Fibroblast of lung (primary cell): Measurements from ENCODE around the gene CNKSR3. TPM values are rescaled to one million over a fixed set of nuclear protein-coding genes. Genes with fewer than 3 reads are reported as not detected.

ENCODE experiments used
- DNase-seq, 2 donors: peaks; one replicate each; pipeline versions ENCODE4 v3.0.0 to v3.0.0-alpha.2; 2010; ENCODE audit warnings: low read depth in 2 of 2
- H2AFZ ChIP-seq: 2 replicates; pipeline ENCODE4 v1.5.1; 2012; ENCODE audit warnings: low read length, control low read depth, inconsistent platforms
- H3K27ac ChIP-seq: 2 replicates; pipeline ENCODE4 v1.5.1; 2011; ENCODE audit warnings: low read length, control low read depth; ENCODE audit not compliant: insufficient read depth
- H3K27me3 ChIP-seq: 2 replicates; pipeline ENCODE4 v1.5.1; 2011; ENCODE audit warnings: mild to moderate bottlenecking, low read length; ENCODE audit not compliant: control insufficient read depth, insufficient read depth
- H3K36me3 ChIP-seq: 2 replicates; pipeline ENCODE4 v1.5.1; 2011; ENCODE audit warnings: low read length; ENCODE audit not compliant: control insufficient read depth, insufficient read depth
- H3K4me1 ChIP-seq: 2 replicates; pipeline ENCODE4 v1.5.1; 2011; ENCODE audit warnings: low read length; ENCODE audit not compliant: control insufficient read depth, insufficient read depth; ENCODE audit errors: extremely low read depth
- H3K4me2 ChIP-seq: 2 replicates; pipeline ENCODE4 v1.5.1; 2011; ENCODE audit warnings: low read length, control low read depth; ENCODE audit not compliant: insufficient read depth; ENCODE audit errors: extremely low read depth
- H3K4me3 ChIP-seq, 4 experiments: fragments of 200-600 bp in 1 of 4; sonication (generic) in 1 of 4; replicated peaks in 1 of 4; 2 replicates each; pipeline ENCODE4 v1.5.1; 2011 to 2016; ENCODE audit warnings: low read length in 4 of 4, low read depth in 3 of 4, mild to moderate bottlenecking in 3 of 4, control low read depth in 2 of 4, inconsistent platforms in 1 of 4, mixed read lengths in 1 of 4; ENCODE audit not compliant: insufficient read depth in 1 of 4; ENCODE audit errors: control extremely low read depth in 1 of 4
- H3K79me2 ChIP-seq: 2 replicates; pipeline ENCODE4 v1.5.1; 2012; ENCODE audit warnings: mild to moderate bottlenecking, low read length, inconsistent platforms; ENCODE audit not compliant: control insufficient read depth, insufficient read depth
- H3K9ac ChIP-seq: 2 replicates; pipeline ENCODE4 v1.5.1; 2011; ENCODE audit warnings: mild to moderate bottlenecking, low read length, control low read depth; ENCODE audit not compliant: insufficient read depth
- H3K9me3 ChIP-seq: 2 replicates; pipeline ENCODE4 v1.5.1; 2012; ENCODE audit warnings: low read depth, low read length; ENCODE audit not compliant: control insufficient read depth, insufficient read depth
- H4K20me1 ChIP-seq: 2 replicates; pipeline ENCODE4 v1.5.1; 2011; ENCODE audit warnings: low read length; ENCODE audit not compliant: control insufficient read depth, insufficient read depth; ENCODE audit errors: extremely low read depth
- EZH2 ChIP-seq: IDR thresholded peaks from 2 replicates; pipeline ENCODE4 v1.5.1; 2012; ENCODE audit warnings: low read length, control low read depth, mild to moderate bottlenecking; ENCODE audit errors: missing control alignments
- polyA plus RNA-seq, 2 donors: library from polyadenylated mRNA; depleted of rRNA in 1 of 2; stranded (reverse) in 1 of 2; unstranded in 1 of 2; fragments of >200 nt; gene quantifications; 2 replicates each; pipeline ENCODE4 v1.2.1, GENCODE V29; 2011 to 2012; ENCODE audit warnings: missing spikeins in 1 of 2
- total RNA-seq: library from RNA; depleted of rRNA; stranded (reverse); fragments of >200 nt; gene quantifications from 2 replicates; pipeline ENCODE4 v1.2.1, GENCODE V29; 2014
- TF ChIP-seq, protein P1 (sequence below), 2 donors: IDR thresholded peaks in 1 of 2; conservative IDR thresholded peaks in 1 of 2; 1 replicate in 1 of 2; 2 replicates in 1 of 2; pipeline ENCODE4 v1.5.1; 2011 to 2012; ENCODE audit warnings: low read length in 2 of 2, control low read depth in 1 of 2, inconsistent platforms in 1 of 2, low read depth in 1 of 2, mild to moderate bottlenecking in 1 of 2

Gene CNKSR3
- total and polyA plus RNA-seq, 2 donors (not counting 1 experiment from before 2014, with no cell fraction given) = 5.5 to 14.0 TPM

DNA sequence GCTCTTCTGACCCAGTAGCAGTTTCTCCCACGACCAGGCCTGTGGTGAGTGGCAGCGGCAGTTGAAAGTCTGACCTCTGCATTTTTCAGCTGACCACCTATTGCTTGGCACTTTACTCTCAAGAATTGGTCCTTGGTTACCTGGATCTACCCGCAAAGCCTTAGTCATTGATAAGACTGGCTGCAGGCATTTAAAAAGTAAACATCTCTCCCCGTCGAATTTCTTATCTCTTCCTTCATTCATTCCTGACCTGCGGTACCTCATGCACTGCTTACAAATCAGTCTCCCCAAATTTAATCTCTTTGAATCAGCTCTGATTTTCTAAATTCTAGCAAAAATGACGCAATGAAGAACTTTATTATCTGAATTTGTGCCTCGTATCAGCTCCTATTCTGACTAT, 127.7 kb downstream of the CNKSR3 start:
- no peaks in the 10 kb centered on the region for H3K79me2 ChIP-seq
- H3K27me3 ChIP-seq = no peaks in the 10 kb centered on the region
- no peak overlapping the region for H3K4me2 ChIP-seq
- H3K27ac ChIP-seq = no peak overlapping the region
- H4K20me1 ChIP-seq = no peaks in the 10 kb centered on the region
- TF ChIP-seq, protein P1, sequence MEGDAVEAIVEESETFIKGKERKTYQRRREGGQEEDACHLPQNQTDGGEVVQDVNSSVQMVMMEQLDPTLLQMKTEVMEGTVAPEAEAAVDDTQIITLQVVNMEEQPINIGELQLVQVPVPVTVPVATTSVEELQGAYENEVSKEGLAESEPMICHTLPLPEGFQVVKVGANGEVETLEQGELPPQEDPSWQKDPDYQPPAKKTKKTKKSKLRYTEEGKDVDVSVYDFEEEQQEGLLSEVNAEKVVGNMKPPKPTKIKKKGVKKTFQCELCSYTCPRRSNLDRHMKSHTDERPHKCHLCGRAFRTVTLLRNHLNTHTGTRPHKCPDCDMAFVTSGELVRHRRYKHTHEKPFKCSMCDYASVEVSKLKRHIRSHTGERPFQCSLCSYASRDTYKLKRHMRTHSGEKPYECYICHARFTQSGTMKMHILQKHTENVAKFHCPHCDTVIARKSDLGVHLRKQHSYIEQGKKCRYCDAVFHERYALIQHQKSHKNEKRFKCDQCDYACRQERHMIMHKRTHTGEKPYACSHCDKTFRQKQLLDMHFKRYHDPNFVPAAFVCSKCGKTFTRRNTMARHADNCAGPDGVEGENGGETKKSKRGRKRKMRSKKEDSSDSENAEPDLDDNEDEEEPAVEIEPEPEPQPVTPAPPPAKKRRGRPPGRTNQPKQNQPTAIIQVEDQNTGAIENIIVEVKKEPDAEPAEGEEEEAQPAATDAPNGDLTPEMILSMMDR (conservative IDR thresholded peaks at IDR 0.05 in 1 of 2, IDR thresholded peaks at IDR 0.05 in 1 of 2; ENCODE audit: low read depth in 1 of 2, low read length in 2 of 2) = no peak
- TF ChIP-seq EZH2 = no peak
- H3K9me3 ChIP-seq = no peaks in the 10 kb centered on the region
- H3K4me1 ChIP-seq = peaks cover 4% of the 10 kb centered on the region
- DNase-seq = peak in 1 of 2 donors; percentile 81
- H2AFZ ChIP-seq = no peak overlapping the region
- H3K9ac ChIP-seq = no peak overlapping the region
- no peak overlapping the region for H3K4me3 ChIP-seq
- H3K36me3 ChIP-seq = no peaks in the 10 kb centered on the region

DNA sequence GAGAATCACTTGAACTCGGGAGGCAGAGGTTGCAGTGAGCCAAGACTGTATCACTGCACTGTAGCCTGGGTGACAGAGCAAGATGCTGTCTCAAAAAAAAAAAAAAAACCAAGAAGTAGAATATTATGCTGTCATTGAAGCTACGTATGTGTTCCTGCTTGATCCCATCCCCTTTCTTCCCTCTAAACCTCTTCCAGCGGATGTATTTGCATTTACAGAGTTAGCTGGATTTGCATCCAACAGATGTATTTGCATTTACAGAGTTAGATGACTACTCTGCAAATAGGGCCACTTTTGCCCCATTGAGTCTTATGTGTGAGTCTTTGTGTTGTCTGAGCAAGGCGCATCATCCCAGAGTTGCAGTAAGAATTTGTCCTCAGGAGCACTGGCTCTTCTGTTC, 128.9 kb downstream of the CNKSR3 start:
- H3K9ac ChIP-seq = no peak overlapping the region
- H4K20me1 ChIP-seq = no peaks in the 10 kb centered on the region
- H3K79me2 ChIP-seq = no peaks in the 10 kb centered on the region
- H3K27me3 ChIP-seq = no peaks in the 10 kb centered on the region
- H3K4me3 ChIP-seq = no peak overlapping the region
- no peaks in the 10 kb centered on the region for H3K36me3 ChIP-seq
- no peaks in the 10 kb centered on the region for H3K9me3 ChIP-seq
- TF ChIP-seq, protein P1 (conservative IDR thresholded peaks at IDR 0.05 in 1 of 2, IDR thresholded peaks at IDR 0.05 in 1 of 2; ENCODE audit: low read depth in 1 of 2, low read length in 2 of 2) = no peak
- no peak for TF ChIP-seq EZH2
- H3K4me1 ChIP-seq = no peaks in the 10 kb centered on the region
- DNase-seq = no peak
- no peak overlapping the region for H2AFZ ChIP-seq
- no peak overlapping the region for H3K27ac ChIP-seq
- no peak overlapping the region for H3K4me2 ChIP-seq

DNA sequence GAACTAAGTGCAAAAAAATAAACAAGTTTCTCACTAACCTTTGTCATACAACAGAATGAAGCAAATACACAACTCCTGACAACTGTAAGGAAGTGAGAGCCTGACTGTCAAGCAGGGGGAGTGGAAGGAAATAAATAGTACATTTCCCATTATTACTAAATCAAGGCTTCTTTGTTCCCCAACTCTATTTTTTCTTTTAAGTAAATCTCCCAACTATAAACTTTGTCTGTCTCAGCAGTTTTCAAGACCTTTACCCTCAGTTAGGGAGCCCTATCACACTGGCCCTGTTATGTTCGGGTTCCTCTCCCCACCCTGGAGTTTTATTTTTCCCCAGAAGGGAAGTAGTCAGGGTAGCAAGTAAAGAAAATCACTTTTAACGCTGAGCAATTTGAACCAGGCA, 129.7 kb downstream of the CNKSR3 start:
- H3K4me3 ChIP-seq = no peak overlapping the region
- H3K27ac ChIP-seq = no peak overlapping the region
- H3K27me3 ChIP-seq = no peaks in the 10 kb centered on the region
- H3K9me3 ChIP-seq = no peaks in the 10 kb centered on the region
- no peak for TF ChIP-seq EZH2
- TF ChIP-seq, protein P1 (conservative IDR thresholded peaks at IDR 0.05 in 1 of 2, IDR thresholded peaks at IDR 0.05 in 1 of 2; ENCODE audit: low read depth in 1 of 2, low read length in 2 of 2) = no peak
- no peak overlapping the region for H3K4me2 ChIP-seq
- no peaks in the 10 kb centered on the region for H3K36me3 ChIP-seq
- H3K9ac ChIP-seq = no peak overlapping the region
- H4K20me1 ChIP-seq = no peaks in the 10 kb centered on the region
- DNase-seq = no peak
- no peaks in the 10 kb centered on the region for H3K4me1 ChIP-seq
- no peaks in the 10 kb centered on the region for H3K79me2 ChIP-seq
- no peak overlapping the region for H2AFZ ChIP-seq
